WTC11 (cell line): ENCODE data around the gene USF2. TPM values are rescaled to one million over a fixed set of nuclear protein-coding genes. Genes with fewer than 3 reads are reported as not detected.

Source experiments
- ATAC-seq: fragments of 200-7000 bp; cut with Tn5 transposase; 2 replicates; pipeline ENCODE4 v1.10.0; 2021; ENCODE audit warnings: mild to moderate bottlenecking, moderate library complexity
- CTCF ChIA-PET: fragments of 300-600 bp; sonication (Branson Sonifier 250); formaldehyde crosslinking; loops from one replicate; lab custom pipeline; 2021; ENCODE audit warnings: antibody characterized with exemption; lab: Charles Lee
- POLR2A ChIA-PET: fragments of 350-600 bp; sonication (Branson Sonifier 250); formaldehyde crosslinking; loops from one replicate; lab custom pipeline; 2021; ENCODE audit warnings: antibody characterized with exemption; lab: Charles Lee
- DNase-seq: peaks from one replicate; pipeline ENCODE4 v3.0.0; 2021; ENCODE audit warnings: low spot score
- H3K27ac Mint-ChIP-seq: 2 replicates; pipeline ENCODE4 v1.8.0; 2021; ENCODE audit warnings: mixed read lengths
- H3K27me3 Mint-ChIP-seq: 2 replicates; pipeline ENCODE4 v1.8.0; 2021; ENCODE audit warnings: low read depth, mild to moderate bottlenecking, moderate library complexity, mixed read lengths
- H3K36me3 Mint-ChIP-seq: 2 replicates; pipeline ENCODE4 v1.8.0; 2021; ENCODE audit warnings: mixed read lengths
- H3K4me1 Mint-ChIP-seq: 2 replicates; pipeline ENCODE4 v1.8.0; 2022; ENCODE audit warnings: mixed read lengths
- H3K4me3 Mint-ChIP-seq: 2 replicates; pipeline ENCODE4 v1.8.0; 2021; ENCODE audit warnings: mild to moderate bottlenecking, moderate library complexity, mixed read lengths
- H3K9me3 Mint-ChIP-seq: 2 replicates; pipeline ENCODE4 v1.8.0; 2021; ENCODE audit warnings: mixed read lengths
- AFF4 ChIP-seq: sonication (generic); formaldehyde crosslinking; IDR thresholded peaks from 2 replicates; pipeline ENCODE4 v1.8.1; 2023; ENCODE audit warnings: mild to moderate bottlenecking, missing genetic modification reagents, borderline replicate concordance
- ATF2 ChIP-seq: sonication (generic); formaldehyde crosslinking; IDR thresholded peaks from 2 replicates; pipeline ENCODE4 v1.8.1; 2022; ENCODE audit warnings: low read depth, missing genetic modification reagents, borderline replicate concordance
- CBFB ChIP-seq: sonication (generic); formaldehyde crosslinking; IDR thresholded peaks from 2 replicates; pipeline ENCODE4 v1.8.1; 2022; ENCODE audit warnings: mild to moderate bottlenecking, low read depth, missing genetic modification reagents
- CREB1 ChIP-seq: sonication (generic); formaldehyde crosslinking; IDR thresholded peaks from 2 replicates; pipeline ENCODE4 v1.8.0; 2023; ENCODE audit warnings: mild to moderate bottlenecking, missing genetic modification reagents
- EMX1 ChIP-seq: fragments of 250-450 bp; sonication (Bioruptor Pico); IDR thresholded peaks from 2 replicates; pipeline ENCODE4 v1.8.0; 2021; ENCODE audit warnings: mild to moderate bottlenecking
- FOXP1 ChIP-seq: sonication (generic); formaldehyde crosslinking; IDR thresholded peaks from 2 replicates; pipeline ENCODE4 v1.8.0; 2022; ENCODE audit warnings: missing genetic modification reagents, mild to moderate bottlenecking, moderate library complexity, borderline replicate concordance
- NR1H2 ChIP-seq: sonication (generic); formaldehyde crosslinking; IDR thresholded peaks from 2 replicates; pipeline ENCODE4 v1.9.0; 2021; ENCODE audit warnings: mild to moderate bottlenecking, moderate library complexity, missing genetic modification reagents
- NR2C2 ChIP-seq: sonication (generic); formaldehyde crosslinking; IDR thresholded peaks from 2 replicates; pipeline ENCODE4 v1.8.0; 2022; ENCODE audit warnings: mild to moderate bottlenecking, missing genetic modification reagents
- TCF7 ChIP-seq: sonication (generic); formaldehyde crosslinking; IDR thresholded peaks from 2 replicates; pipeline ENCODE4 v1.8.0; 2022; ENCODE audit warnings: mild to moderate bottlenecking, low read depth, missing genetic modification reagents, moderate library complexity
- USF2 ChIP-seq: sonication (generic); formaldehyde crosslinking; IDR thresholded peaks from 2 replicates; pipeline ENCODE4 v1.8.1; 2023; ENCODE audit warnings: mild to moderate bottlenecking, missing genetic modification reagents, moderate library complexity
- ZBTB21 ChIP-seq: sonication (generic); formaldehyde crosslinking; IDR thresholded peaks from 2 replicates; pipeline ENCODE4 v1.8.1; 2023; ENCODE audit warnings: mild to moderate bottlenecking, missing genetic modification reagents, borderline replicate concordance
- ZNF281 ChIP-seq: sonication (generic); formaldehyde crosslinking; IDR thresholded peaks from 2 replicates; pipeline ENCODE4 v1.8.0; 2023; ENCODE audit warnings: mild to moderate bottlenecking, missing genetic modification reagents
- total RNA-seq: library from RNA; stranded (reverse); gene quantifications from 3 replicates; pipeline ENCODE4 v1.2.3, GENCODE V29; 2021
- TF ChIP-seq, protein P1 (sequence below): sonication (generic); formaldehyde crosslinking; IDR thresholded peaks from 2 replicates; pipeline ENCODE4 v1.8.1; 2023; ENCODE audit warnings: mild to moderate bottlenecking, moderate library complexity, missing genetic modification reagents
- TF ChIP-seq, protein P2 (sequence below): sonication (generic); formaldehyde crosslinking; IDR thresholded peaks from 2 replicates; pipeline ENCODE4 v1.8.1; 2023; ENCODE audit warnings: mild to moderate bottlenecking, missing genetic modification reagents
- TF ChIP-seq, protein P3 (sequence below): fragments of 200-600 bp; IDR thresholded peaks from 2 replicates; pipeline ENCODE4 v1.8.0; 2022; ENCODE audit warnings: antibody characterized with exemption
- TF ChIP-seq, protein P4 (sequence below): sonication (generic); formaldehyde crosslinking; IDR thresholded peaks from 2 replicates; pipeline ENCODE4 v1.8.0; 2022; ENCODE audit warnings: mild to moderate bottlenecking, missing genetic modification reagents

Gene USF2
- total RNA-seq, 1 experiment from 2014 or later, result 109 TPM

DNA sequence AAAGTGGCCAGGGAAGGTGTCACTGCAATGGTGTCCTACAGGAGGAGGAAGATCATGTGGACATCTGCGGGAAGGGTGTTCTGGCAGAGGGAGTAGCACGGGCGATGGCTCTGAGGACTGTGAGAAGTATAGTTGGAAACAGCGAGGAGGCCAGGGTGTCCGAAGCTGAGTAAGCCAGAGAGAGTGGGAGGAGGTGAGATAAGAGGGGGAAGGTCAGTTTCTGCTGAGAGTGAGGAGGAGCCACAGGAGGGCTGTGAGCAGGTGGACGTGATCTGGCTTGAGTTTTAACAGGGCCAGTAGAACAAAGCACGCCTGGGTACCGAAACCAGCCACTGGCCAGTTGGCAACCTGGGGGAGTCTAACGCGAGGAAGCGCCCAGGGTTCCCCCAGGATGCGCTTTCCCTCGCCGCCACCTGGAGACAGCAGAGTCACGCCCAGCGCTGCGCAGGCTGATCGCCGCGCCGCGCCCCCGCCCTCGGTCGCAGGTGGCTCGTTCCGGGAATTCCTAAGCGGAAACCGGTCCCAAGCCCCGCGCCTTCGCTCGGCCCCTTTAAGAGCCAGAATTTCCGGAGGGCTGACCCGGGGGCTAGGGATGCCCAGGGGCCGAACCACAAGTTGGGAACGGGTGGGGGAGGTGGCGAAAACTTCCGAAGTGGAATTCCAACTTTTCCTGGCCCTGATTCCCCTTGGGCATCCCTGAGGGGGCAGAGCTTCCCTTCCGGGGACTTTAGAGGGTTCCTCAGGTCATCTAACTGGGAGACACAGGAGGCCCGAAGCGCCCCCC lies 21.0 kb upstream of the USF2 start (continued):
- TF ChIP-seq ZBTB21 (CRISPR knock-in tag) (peak; percentile 23; the same call in 1 of the 2 replicates), ZNF281 (CRISPR knock-in tag) (peak; percentile 50; the same call in 1 of the 2 replicates), USF2 (CRISPR knock-in tag) (no peak), EMX1 (CRISPR knock-in tag) (0 out of 2 replicates have a peak, but pooled peaks have one; percentile 74), CREB1 (CRISPR knock-in tag) (no peak), NR2C2 (CRISPR knock-in tag) (no peak), CBFB (no peak)
- TF ChIP-seq, protein P1, sequence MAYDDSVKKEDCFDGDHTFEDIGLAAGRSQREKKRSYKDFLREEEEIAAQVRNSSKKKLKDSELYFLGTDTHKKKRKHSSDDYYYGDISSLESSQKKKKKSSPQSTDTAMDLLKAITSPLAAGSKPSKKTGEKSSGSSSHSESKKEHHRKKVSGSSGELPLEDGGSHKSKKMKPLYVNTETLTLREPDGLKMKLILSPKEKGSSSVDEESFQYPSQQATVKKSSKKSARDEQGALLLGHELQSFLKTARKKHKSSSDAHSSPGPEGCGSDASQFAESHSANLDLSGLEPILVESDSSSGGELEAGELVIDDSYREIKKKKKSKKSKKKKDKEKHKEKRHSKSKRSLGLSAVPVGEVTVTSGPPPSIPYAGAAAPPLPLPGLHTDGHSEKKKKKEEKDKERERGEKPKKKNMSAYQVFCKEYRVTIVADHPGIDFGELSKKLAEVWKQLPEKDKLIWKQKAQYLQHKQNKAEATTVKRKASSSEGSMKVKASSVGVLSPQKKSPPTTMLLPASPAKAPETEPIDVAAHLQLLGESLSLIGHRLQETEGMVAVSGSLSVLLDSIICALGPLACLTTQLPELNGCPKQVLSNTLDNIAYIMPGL (CRISPR knock-in tag), result peak; percentile 60
- TF ChIP-seq, protein P2, sequence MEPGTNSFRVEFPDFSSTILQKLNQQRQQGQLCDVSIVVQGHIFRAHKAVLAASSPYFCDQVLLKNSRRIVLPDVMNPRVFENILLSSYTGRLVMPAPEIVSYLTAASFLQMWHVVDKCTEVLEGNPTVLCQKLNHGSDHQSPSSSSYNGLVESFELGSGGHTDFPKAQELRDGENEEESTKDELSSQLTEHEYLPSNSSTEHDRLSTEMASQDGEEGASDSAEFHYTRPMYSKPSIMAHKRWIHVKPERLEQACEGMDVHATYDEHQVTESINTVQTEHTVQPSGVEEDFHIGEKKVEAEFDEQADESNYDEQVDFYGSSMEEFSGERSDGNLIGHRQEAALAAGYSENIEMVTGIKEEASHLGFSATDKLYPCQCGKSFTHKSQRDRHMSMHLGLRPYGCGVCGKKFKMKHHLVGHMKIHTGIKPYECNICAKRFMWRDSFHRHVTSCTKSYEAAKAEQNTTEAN, result no peak

DNA sequence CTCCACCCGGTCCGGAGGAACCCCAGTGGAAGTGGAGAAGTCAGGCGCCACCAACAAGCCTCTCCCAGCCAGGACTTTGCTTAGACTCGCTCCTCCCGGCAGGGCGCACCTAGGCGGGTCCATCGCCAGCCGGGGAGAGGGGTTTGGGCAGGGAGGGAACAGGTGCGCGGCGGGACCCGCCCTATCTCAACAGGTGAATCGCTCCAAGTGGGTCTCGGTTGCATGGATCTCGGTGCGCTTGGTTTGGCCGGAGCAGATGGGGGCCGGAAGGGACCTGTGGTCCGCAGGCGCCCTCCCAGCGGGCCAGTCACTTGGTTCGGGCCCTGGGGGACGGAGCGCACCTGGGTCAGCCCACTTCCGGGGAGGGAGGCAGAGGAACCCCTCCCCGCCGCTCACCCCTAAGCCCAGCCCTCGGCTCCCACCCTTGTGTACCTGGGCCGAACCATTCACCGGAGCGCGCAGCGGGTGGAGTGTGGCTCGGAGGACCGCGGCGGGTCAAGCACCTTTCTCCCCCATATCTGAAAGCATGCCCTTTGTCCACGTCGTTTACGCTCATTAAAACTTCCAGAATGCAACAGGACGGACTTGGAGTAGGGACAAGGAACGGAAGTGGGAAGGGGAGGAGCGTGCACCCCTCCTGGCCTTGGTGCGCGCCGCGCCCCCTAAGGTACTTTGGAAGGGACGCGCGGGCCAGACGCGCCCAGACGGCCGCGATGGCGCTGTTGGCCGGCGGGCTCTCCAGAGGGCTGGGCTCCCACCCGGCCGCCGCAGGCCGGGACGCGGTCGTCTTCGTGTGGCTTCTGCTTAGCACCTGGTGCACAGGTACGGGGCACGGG lies 20.2 kb upstream of the USF2 start, which contains the start of gene LSR:
Gene LSR (plus strand): TSS at position 693 of the 836 bp plus-strand sequence. CDS start 21 bp downstream, at position 714.
- CTCF ChIA-PET, result no interaction called here
- H3K9me3 Mint-ChIP-seq, result no peaks in the 10 kb centered on the region
- peak; percentile 92 for DNase-seq
- H3K27ac Mint-ChIP-seq, result peak within 1 kb of the TSS; percentile 100
- H3K36me3 Mint-ChIP-seq, result peaks cover 39% of the 10 kb centered on the region
- POLR2A ChIA-PET, result no interaction called here
- ATAC-seq, result peak; percentile 84
- H3K4me3 Mint-ChIP-seq, result peak within 1 kb of the TSS; percentile 98
- peaks cover 42% of the 10 kb centered on the region for H3K4me1 Mint-ChIP-seq
- H3K27me3 Mint-ChIP-seq, result no peaks in the 10 kb centered on the region
- TF ChIP-seq, protein P3, sequence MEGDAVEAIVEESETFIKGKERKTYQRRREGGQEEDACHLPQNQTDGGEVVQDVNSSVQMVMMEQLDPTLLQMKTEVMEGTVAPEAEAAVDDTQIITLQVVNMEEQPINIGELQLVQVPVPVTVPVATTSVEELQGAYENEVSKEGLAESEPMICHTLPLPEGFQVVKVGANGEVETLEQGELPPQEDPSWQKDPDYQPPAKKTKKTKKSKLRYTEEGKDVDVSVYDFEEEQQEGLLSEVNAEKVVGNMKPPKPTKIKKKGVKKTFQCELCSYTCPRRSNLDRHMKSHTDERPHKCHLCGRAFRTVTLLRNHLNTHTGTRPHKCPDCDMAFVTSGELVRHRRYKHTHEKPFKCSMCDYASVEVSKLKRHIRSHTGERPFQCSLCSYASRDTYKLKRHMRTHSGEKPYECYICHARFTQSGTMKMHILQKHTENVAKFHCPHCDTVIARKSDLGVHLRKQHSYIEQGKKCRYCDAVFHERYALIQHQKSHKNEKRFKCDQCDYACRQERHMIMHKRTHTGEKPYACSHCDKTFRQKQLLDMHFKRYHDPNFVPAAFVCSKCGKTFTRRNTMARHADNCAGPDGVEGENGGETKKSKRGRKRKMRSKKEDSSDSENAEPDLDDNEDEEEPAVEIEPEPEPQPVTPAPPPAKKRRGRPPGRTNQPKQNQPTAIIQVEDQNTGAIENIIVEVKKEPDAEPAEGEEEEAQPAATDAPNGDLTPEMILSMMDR, result no peak
- TF ChIP-seq ATF2 (CRISPR knock-in tag) (no peak), TCF7 (CRISPR knock-in tag) (no peak), NR1H2 (CRISPR knock-in tag) (no peak), AFF4 (CRISPR knock-in tag) (peak; percentile 75; the same call in 1 of the 2 replicates), FOXP1 (peak; percentile 75)
- TF ChIP-seq, protein P4, sequence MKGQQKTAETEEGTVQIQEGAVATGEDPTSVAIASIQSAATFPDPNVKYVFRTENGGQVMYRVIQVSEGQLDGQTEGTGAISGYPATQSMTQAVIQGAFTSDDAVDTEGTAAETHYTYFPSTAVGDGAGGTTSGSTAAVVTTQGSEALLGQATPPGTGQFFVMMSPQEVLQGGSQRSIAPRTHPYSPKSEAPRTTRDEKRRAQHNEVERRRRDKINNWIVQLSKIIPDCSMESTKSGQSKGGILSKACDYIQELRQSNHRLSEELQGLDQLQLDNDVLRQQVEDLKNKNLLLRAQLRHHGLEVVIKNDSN (CRISPR knock-in tag), result 0 out of 2 replicates have a peak, but pooled peaks have one; percentile 29
- TF ChIP-seq, protein P2, result peak; percentile 73
